Transverse colon (tissue), 3 donors: ENCODE measurements around the gene ZFPM1.

Experiments used
- POLR2A ChIP-seq: fragments of 450-650 bp; IDR thresholded peaks from one replicate; pipeline ENCODE4 v1.6.1; 2016; ENCODE audit warnings: antibody characterized with exemption, mild to moderate bottlenecking, moderate library complexity
- TF ChIP-seq, protein P1 (sequence below), 5 experiments: fragments of 200-600 bp in 3 of 5; fragments of 450-650 bp in 2 of 5; sonication (generic) in 3 of 5; IDR thresholded peaks; 1 replicate in 2 of 5; 2 replicates in 3 of 5; pipeline ENCODE4 v1.5.1; 2016 to 2017; ENCODE audit warnings: antibody characterized with exemption in 5 of 5, inconsistent platforms in 3 of 5, mild to moderate bottlenecking in 2 of 5, moderate library complexity in 1 of 5

DNA sequence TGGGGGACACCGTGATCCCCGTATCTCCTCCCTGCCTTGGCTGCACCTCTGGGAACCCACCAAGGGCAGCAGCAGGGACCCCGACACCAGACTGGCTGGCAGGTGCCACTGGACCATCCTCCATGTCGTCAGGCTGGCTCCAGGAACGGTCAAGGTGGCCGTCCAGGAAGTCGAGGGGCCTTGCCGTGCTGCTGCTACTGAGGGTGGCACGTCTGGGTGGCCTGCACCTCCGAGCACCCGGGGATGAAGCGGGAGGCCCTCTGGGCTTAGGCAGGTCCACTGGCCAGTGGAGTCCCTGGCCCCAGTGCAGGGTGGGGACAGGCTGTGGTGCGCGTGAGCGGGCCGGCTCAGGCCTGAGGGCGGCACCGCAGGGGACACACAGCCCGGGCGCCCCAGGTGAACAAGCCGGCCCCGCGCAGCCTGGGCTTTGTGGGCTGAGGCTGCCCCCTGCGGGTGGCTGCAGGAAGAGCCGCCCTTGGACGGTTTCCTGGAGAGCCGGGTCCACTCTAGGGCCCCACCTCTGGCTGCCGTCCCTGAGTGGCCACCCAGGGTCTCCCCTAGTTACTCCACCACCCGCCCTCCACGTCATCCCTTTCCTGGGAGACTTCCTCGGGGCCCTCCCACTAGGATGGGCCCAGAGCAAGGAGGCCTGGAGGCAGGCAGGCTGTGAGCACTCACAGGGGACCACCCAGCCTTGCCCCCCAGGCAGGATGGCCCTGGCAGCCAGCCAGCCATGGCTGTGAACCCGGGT lies 74.3 kb downstream of the ZFPM1 start:
- TF ChIP-seq, protein P1, sequence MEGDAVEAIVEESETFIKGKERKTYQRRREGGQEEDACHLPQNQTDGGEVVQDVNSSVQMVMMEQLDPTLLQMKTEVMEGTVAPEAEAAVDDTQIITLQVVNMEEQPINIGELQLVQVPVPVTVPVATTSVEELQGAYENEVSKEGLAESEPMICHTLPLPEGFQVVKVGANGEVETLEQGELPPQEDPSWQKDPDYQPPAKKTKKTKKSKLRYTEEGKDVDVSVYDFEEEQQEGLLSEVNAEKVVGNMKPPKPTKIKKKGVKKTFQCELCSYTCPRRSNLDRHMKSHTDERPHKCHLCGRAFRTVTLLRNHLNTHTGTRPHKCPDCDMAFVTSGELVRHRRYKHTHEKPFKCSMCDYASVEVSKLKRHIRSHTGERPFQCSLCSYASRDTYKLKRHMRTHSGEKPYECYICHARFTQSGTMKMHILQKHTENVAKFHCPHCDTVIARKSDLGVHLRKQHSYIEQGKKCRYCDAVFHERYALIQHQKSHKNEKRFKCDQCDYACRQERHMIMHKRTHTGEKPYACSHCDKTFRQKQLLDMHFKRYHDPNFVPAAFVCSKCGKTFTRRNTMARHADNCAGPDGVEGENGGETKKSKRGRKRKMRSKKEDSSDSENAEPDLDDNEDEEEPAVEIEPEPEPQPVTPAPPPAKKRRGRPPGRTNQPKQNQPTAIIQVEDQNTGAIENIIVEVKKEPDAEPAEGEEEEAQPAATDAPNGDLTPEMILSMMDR (IDR thresholded peaks at IDR 0.05), result peak; percentile 84 to 93 (median 88)
- TF ChIP-seq POLR2A, result no peak
